Caco-2 (cell line): ENCODE data around the gene STRADA. TPM values are rescaled to one million over a fixed set of nuclear protein-coding genes. Genes with fewer than 3 reads are reported as not detected.

Source experiments
- BruUV-seq: library from RNA; stranded (reverse); fragments of 400-500 nt; replicated peaks from 2 replicates; lab custom pipeline; 2021; lab: Mats Ljungman, UMichigan
- CTCF ChIA-PET: fragments of 300-600 bp; sonication (Branson Sonifier 250); formaldehyde crosslinking; loops from one replicate; lab custom pipeline; 2022; ENCODE audit warnings: antibody characterized with exemption; lab: Charles Lee
- POLR2A ChIA-PET: fragments of 300-600 bp; sonication (Branson Sonifier 250); formaldehyde crosslinking; loops from one replicate; lab custom pipeline; 2022; ENCODE audit warnings: antibody characterized with exemption; lab: Charles Lee
- DNase-seq, 2 experiments: peaks; one replicate each; pipeline versions ENCODE4 v3.0.0 to v3.0.0-alpha.2; 2020 to 2022
- H3K27me3 ChIP-seq: replicated peaks from 2 replicates; pipeline ENCODE4 v1.6.0; 2011; ENCODE audit warnings: low read length; ENCODE audit not compliant: control insufficient read depth, insufficient read depth
- H3K36me3 ChIP-seq: 2 replicates; pipeline ENCODE4 v1.5.1; 2011; ENCODE audit warnings: low read length; ENCODE audit not compliant: control insufficient read depth, insufficient read depth
- H3K4me1 ChIP-seq: fragments of 250-450 bp; sonication (Bioruptor Pico); 2 replicates; pipeline ENCODE4 v1.5.1; 2020; ENCODE audit warnings: mild to moderate bottlenecking
- H3K4me3 ChIP-seq: 2 replicates; pipeline ENCODE4 v1.5.1; 2011; ENCODE audit warnings: low read depth, mild to moderate bottlenecking, control low read depth, low read length
- H3K9me3 ChIP-seq: fragments of 250-450 bp; sonication (Bioruptor Pico); 2 replicates; pipeline ENCODE4 v1.5.1; 2020; ENCODE audit warnings: mild to moderate bottlenecking, moderate library complexity
- H3K27ac Mint-ChIP-seq: one replicate; pipeline ENCODE4 v1.8.0; 2022; ENCODE audit warnings: mixed read lengths; ENCODE audit not compliant: unreplicated experiment
- H3K27me3 Mint-ChIP-seq: one replicate; pipeline ENCODE4 v1.8.0; 2022; ENCODE audit warnings: mixed read lengths; ENCODE audit not compliant: insufficient read depth, unreplicated experiment
- H3K36me3 Mint-ChIP-seq: one replicate; pipeline ENCODE4 v1.8.0; 2022; ENCODE audit warnings: mild to moderate bottlenecking, mixed read lengths; ENCODE audit not compliant: insufficient read depth, unreplicated experiment
- H3K4me1 Mint-ChIP-seq: one replicate; pipeline ENCODE4 v1.8.0; 2022; ENCODE audit warnings: low read depth, mixed read lengths; ENCODE audit not compliant: unreplicated experiment
- H3K4me3 Mint-ChIP-seq: one replicate; pipeline ENCODE4 v1.8.0; 2022; ENCODE audit warnings: mild to moderate bottlenecking, moderate library complexity, mixed read lengths; ENCODE audit not compliant: unreplicated experiment
- H3K9me3 Mint-ChIP-seq: one replicate; pipeline ENCODE4 v1.8.0; 2022; ENCODE audit warnings: mixed read lengths; ENCODE audit not compliant: unreplicated experiment
- CTCF ChIP-seq, 2 experiments: fragments of 200-600 bp in 1 of 2; IDR thresholded peaks; 1 replicate in 1 of 2; 2 replicates in 1 of 2; pipeline versions ENCODE4 v1.5.1 to v1.8.0; 2011 to 2022; ENCODE audit warnings: antibody characterized with exemption in 1 of 2, control low read depth in 1 of 2, inconsistent platforms in 1 of 2, low read depth in 1 of 2, low read length in 1 of 2, mild to moderate bottlenecking in 1 of 2, moderate library complexity in 1 of 2; ENCODE audit not compliant: insufficient read depth in 1 of 2, severe bottlenecking in 1 of 2, unreplicated experiment in 1 of 2
- intact Hi-C: fragments of 100-400 bp; cut with micrococcal nuclease; formaldehyde crosslinking; loops from one replicate; pipeline ENCODE4 v1.10.0; 2022; ENCODE audit not compliant: unreplicated experiment
- total RNA-seq: library from RNA; stranded (reverse); gene quantifications from 2 replicates; pipeline ENCODE4 v1.2.3, GENCODE V29; 2022

STRADA gene
- total RNA-seq, 1 experiment from 2014 or later: 23.4 TPM

- Histone ChIP-seq H3K4me1 (peaks cover 10% of the 10 kb centered on the region), H3K36me3 (peaks cover 5% of the 10 kb centered on the region), H3K9me3 (no peaks in the 10 kb centered on the region), H3K4me3 (no peak overlapping the region), H3K27me3 (no peaks in the 10 kb centered on the region)
- Mint-ChIP-seq H3K4me3 (no peak overlapping the region), H3K27ac (no peak overlapping the region), H3K9me3 (no peaks in the 10 kb centered on the region), H3K36me3 (peaks cover 86% of the 10 kb centered on the region), H3K4me1 (no peaks in the 10 kb centered on the region), H3K27me3 (no peaks in the 10 kb centered on the region)
- intact Hi-C loops: no loop called here
- DNase-seq: no peak
- no TSS peak for BruUV-seq
- ChIA-PET CTCF (no interaction called here), POLR2A (no interaction called here)
- no peak for TF ChIP-seq CTCF (IDR thresholded peaks at IDR 0.05; ENCODE audit: insufficient read depth in 1 of 2, low read depth in 1 of 2, low read length in 1 of 2, severe bottlenecking in 1 of 2, unreplicated experiment in 1 of 2)
Measured at GRCh38 chr17:63760771-63761539, 19.4 kb upstream of the STRADA start.

- Histone ChIP-seq H3K4me1 (peaks cover 10% of the 10 kb centered on the region), H3K27me3 (no peaks in the 10 kb centered on the region), H3K9me3 (no peaks in the 10 kb centered on the region), H3K4me3 (no peak overlapping the region), H3K36me3 (peaks cover 9% of the 10 kb centered on the region)
- H3K4me3 Mint-ChIP-seq: no peak overlapping the region
- H3K27me3 Mint-ChIP-seq: no peaks in the 10 kb centered on the region
- H3K9me3 Mint-ChIP-seq: no peaks in the 10 kb centered on the region
- ChIA-PET POLR2A (no interaction called here), CTCF (no interaction called here)
- no peak for DNase-seq
- no peak for TF ChIP-seq CTCF (IDR thresholded peaks at IDR 0.05; ENCODE audit: insufficient read depth in 1 of 2, low read depth in 1 of 2, low read length in 1 of 2, severe bottlenecking in 1 of 2, unreplicated experiment in 1 of 2)
- BruUV-seq: no TSS peak
- peaks cover 87% of the 10 kb centered on the region for H3K36me3 Mint-ChIP-seq
- H3K27ac Mint-ChIP-seq: no peak overlapping the region
- H3K4me1 Mint-ChIP-seq: no peaks in the 10 kb centered on the region
- intact Hi-C loops: no loop called here
Measured at GRCh38 chr17:63758428-63758827, 16.8 kb upstream of the STRADA start.

GRCh38 chr17:63754046-63754445 is 12.4 kb upstream of the STRADA start:
- Mint-ChIP-seq H3K4me3 (no peak overlapping the region), H3K36me3 (peaks cover 88% of the 10 kb centered on the region), H3K27me3 (no peaks in the 10 kb centered on the region), H3K27ac (no peak overlapping the region), H3K9me3 (no peaks in the 10 kb centered on the region), H3K4me1 (peaks cover 7% of the 10 kb centered on the region)
- TF ChIP-seq CTCF (IDR thresholded peaks at IDR 0.05; ENCODE audit: insufficient read depth in 1 of 2, low read depth in 1 of 2, low read length in 1 of 2, severe bottlenecking in 1 of 2, unreplicated experiment in 1 of 2): no peak
- no TSS peak for BruUV-seq
- H3K27me3 ChIP-seq: no peaks in the 10 kb centered on the region
- CTCF ChIA-PET: no interaction called here
- POLR2A ChIA-PET: no interaction called here
- no peaks in the 10 kb centered on the region for H3K9me3 ChIP-seq
- DNase-seq: no peak
- peaks cover 9% of the 10 kb centered on the region for H3K36me3 ChIP-seq
- H3K4me1 ChIP-seq: no peaks in the 10 kb centered on the region
- intact Hi-C loops: no loop called here
- H3K4me3 ChIP-seq: no peak overlapping the region
